ENCODE measurements around the gene HIVEP3.

- no peak for TF ChIP-seq CTCF (CRISPR knock-in tag; IDR thresholded peaks at IDR 0.05)
- no peak for TF ChIP-seq NFYC (CRISPR knock-in tag; IDR thresholded peaks at IDR 0.05)
- TF ChIP-seq MEF2D (CRISPR knock-in tag; IDR thresholded peaks at IDR 0.05): no peak
- no peak for TF ChIP-seq DPF2 (CRISPR knock-in tag; IDR thresholded peaks at IDR 0.05; ENCODE audit: borderline replicate concordance, low read depth)
- no peak for TF ChIP-seq EP300 (IDR thresholded peaks at IDR 0.05; ENCODE audit: low read depth in 2 of 2, low read length in 2 of 2)
- no peak for TF ChIP-seq EP300 (CRISPR knock-in tag; IDR thresholded peaks at IDR 0.05; ENCODE audit: borderline replicate concordance)
- no peak for TF ChIP-seq NFE2L1 (CRISPR knock-in tag; IDR thresholded peaks at IDR 0.05; ENCODE audit: borderline replicate concordance)
- no peak for TF ChIP-seq ZNF639 (CRISPR knock-in tag; conservative IDR thresholded peaks at IDR 0.05)
- no peak for TF ChIP-seq MXI1 (IDR thresholded peaks at IDR 0.05; ENCODE audit: borderline replicate concordance, low read depth, low read length)
- no peak for TF ChIP-seq BHLHE40 (IDR thresholded peaks at IDR 0.05; ENCODE audit: low read length)
- TF ChIP-seq ZMYM3 (CRISPR knock-in tag; IDR thresholded peaks at IDR 0.05): no peak
- no peak for TF ChIP-seq RAD51 (IDR thresholded peaks at IDR 0.05; ENCODE audit: borderline replicate concordance)
- no peak for TF ChIP-seq ARID3A (IDR thresholded peaks at IDR 0.05; ENCODE audit: low read depth, low read length)
These were observed 144.9 kb downstream of the HIVEP3 start for GRCh38 chr1:41773842-41774241.

Measured in HepG2 (cell line).